Gastroesophageal sphincter (tissue), 4 donors: ENCODE results near the gene TNFSF4. TPM values are rescaled to one million over a fixed set of nuclear protein-coding genes. Genes with fewer than 3 reads are reported as not detected.

Experiments
- ATAC-seq: fragments of 150-250 bp; one replicate; pipeline ENCODE4 v1.9.1; 2016; ENCODE audit warnings: mild to moderate bottlenecking, moderate library complexity
- H3K27ac ChIP-seq, 4 donors: fragments of 200-600 bp; sonication (generic) in 3 of 4; 1 replicate in 3 of 4; 2 replicates in 1 of 4; pipeline ENCODE4 v1.5.1; 2016 to 2019
- H3K27me3 ChIP-seq: fragments of 200-600 bp; sonication (generic); one replicate; pipeline ENCODE4 v1.5.1; 2019
- H3K36me3 ChIP-seq, 2 donors: fragments of 200-600 bp; sonication (generic); one replicate each; pipeline ENCODE4 v1.5.1; 2019; ENCODE audit warnings: control low read depth in 1 of 2
- H3K4me1 ChIP-seq, 3 donors: fragments of 200-600 bp; sonication (generic); 1 replicate in 2 of 3; 2 replicates in 1 of 3; pipeline ENCODE4 v1.5.1; 2016 to 2019; ENCODE audit warnings: control low read depth in 2 of 3
- H3K4me3 ChIP-seq, 2 donors: fragments of 200-600 bp; sonication (generic); one replicate each; pipeline ENCODE4 v1.5.1; 2019; ENCODE audit warnings: mild to moderate bottlenecking in 1 of 2, moderate library complexity in 1 of 2
- H3K9me3 ChIP-seq, 3 donors: fragments of 200-600 bp; sonication (generic); one replicate each; pipeline ENCODE4 v1.5.1; 2017 to 2019; ENCODE audit warnings: control low read depth in 2 of 3
- CTCF ChIP-seq, 4 experiments: fragments of 200-600 bp in 2 of 4; fragments of 450-650 bp in 2 of 4; sonication (generic) in 1 of 4; IDR thresholded peaks; one replicate each; pipeline ENCODE4 v1.5.1; 2017 to 2019; ENCODE audit warnings: antibody characterized with exemption in 4 of 4, mild to moderate bottlenecking in 2 of 4, moderate library complexity in 2 of 4
- EP300 ChIP-seq: sonication (generic); formaldehyde crosslinking; IDR thresholded peaks from one replicate; pipeline ENCODE4 v1.6.1; 2017; ENCODE audit warnings: antibody characterized with exemption, mild to moderate bottlenecking
- POLR2A ChIP-seq, 2 donors: fragments of 450-650 bp; IDR thresholded peaks; one replicate each; pipeline ENCODE4 v1.6.1; 2017; ENCODE audit warnings: antibody characterized with exemption in 2 of 2, mild to moderate bottlenecking in 2 of 2, moderate library complexity in 1 of 2
- POLR2AphosphoS5 ChIP-seq: sonication (generic); formaldehyde crosslinking; IDR thresholded peaks from one replicate; pipeline ENCODE4 v1.6.1; 2017; ENCODE audit warnings: antibody characterized with exemption
- WGBS, 2 donors: methylation state at CpG; one replicate each; pipeline ENCODE4 v1.1.5; 2018; ENCODE audit warnings: low coverage in 1 of 2; 5-methylcytosine and 5-hydroxymethylcytosine counted together
- total RNA-seq, 4 donors: library from RNA; depleted of rRNA; stranded (reverse); fragments of >200 nt; gene quantifications; one replicate each; pipeline ENCODE4 v1.1.0, GENCODE V29; 2016

Gene TNFSF4
- total RNA-seq, 4 donors from 2014 or later, result 2.6 to 24.0 (median 4.4) TPM

DNA sequence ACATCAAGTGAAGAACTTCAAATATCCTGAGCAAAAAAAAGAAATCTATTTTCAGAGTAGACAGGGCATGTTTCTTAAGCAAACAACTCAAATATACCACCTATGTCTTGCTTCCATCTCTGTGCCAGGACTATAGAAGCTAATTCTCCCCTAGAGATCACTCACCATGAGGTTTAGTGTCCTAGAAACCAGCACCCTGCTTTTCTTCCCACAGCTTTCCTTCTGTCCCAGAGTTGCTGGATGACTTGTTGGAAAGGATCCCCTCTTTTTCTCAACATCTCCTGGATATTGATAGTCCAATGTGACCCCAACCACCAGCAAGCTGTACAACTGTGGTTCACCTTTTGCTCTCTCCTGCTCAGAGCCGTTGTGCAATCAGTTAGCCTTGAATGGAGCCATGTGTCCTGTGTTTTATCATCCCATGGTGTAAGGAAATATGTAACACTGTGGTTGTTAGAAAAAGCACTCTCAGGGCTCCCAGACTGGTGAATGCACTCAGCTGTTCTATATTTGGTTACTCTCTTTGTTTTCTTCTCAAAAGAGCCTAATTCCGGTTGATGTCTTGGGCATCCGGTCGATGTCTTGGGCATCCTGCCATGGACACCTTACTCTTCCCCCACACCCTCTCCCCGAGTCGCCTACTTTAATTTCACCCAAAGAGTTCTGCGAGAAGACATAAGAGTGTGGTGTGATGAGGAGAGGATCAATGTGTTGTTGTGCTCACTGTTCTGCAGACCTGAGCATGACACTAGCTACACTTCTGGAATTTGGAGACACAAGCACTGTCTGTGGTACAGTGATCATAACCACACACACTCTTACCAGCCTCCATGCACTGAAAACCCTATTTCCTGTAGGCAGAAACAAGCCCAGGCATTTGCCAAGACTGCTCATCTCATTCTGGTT is 1.7 kb downstream of the TNFSF4 start:
- no peaks in the 10 kb centered on the region for H3K27me3 ChIP-seq
- TF ChIP-seq POLR2AphosphoS5 (peak; percentile 63), CTCF (IDR thresholded peaks at IDR 0.05) (no peak)
- H3K9me3 ChIP-seq, result no peaks in the 10 kb centered on the region
- H3K27ac ChIP-seq, result no peak overlapping the region
- H3K4me1 ChIP-seq, result peaks cover 0 to 48% (median 0%) of the 10 kb centered on the region in 3 donors
- no peaks in the 10 kb centered on the region for H3K36me3 ChIP-seq
- H3K4me3 ChIP-seq, result no peak overlapping the region
- peak; percentile 69 for ATAC-seq
- WGBS, 2 donors, result 26 to 55% methylated on average over 3 to 7 of the region's 7 CpGs

GRCh38 chr1:173204693-173205092 is 2.4 kb downstream of the TNFSF4 start:
- Histone ChIP-seq H3K27me3 (no peaks in the 10 kb centered on the region), H3K9me3 (no peaks in the 10 kb centered on the region), H3K4me3 (no peak overlapping the region), H3K36me3 (no peaks in the 10 kb centered on the region), H3K27ac (no peak overlapping the region), H3K4me1 (peaks cover 0 to 48% (median 0%) of the 10 kb centered on the region in 3 donors)
- no peak for ATAC-seq
- WGBS, 2 donors, result 100% methylated on average over 1 of the region's 1 CpG
- no peak for TF ChIP-seq CTCF (IDR thresholded peaks at IDR 0.05)
- TF ChIP-seq POLR2A (IDR thresholded peaks at IDR 0.05), result no peak
- TF ChIP-seq POLR2AphosphoS5, result no peak

DNA sequence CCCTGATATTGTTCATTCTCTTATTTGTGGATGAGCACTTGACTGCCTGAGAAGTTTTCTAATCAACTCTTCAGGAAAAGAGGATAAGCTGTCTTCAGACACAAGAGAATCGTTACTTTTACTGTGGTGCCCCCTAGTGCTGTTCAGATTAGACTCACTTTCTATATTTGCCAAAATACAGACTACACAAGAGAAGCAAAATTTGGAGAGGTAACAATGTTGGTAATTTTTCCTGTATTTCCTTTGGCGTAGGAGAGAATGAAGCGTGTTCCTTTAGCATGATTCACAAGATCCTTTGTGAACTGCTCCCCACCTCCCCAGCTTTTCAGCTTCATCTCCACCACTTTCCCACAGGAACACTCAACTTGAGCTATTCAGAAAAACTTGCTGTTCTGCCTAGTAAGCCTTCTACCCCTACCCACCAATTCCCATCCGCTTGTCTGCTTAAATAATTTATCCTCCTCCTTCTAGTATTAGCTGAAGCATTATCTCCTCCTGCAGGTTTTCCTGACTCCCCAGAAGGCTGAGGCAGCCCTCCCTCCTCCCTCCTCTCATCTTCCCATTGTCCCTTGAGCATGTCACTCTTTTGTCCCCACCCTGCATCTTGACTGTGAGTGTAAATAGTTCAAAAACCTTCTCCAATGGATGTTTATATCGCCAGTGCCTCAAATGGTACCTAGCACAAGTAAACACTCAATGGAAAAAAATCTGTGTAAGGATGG is 4.5 kb downstream of the TNFSF4 start:
- TF ChIP-seq EP300 (no peak), CTCF (IDR thresholded peaks at IDR 0.05) (peak; percentile 24 to 78 (median 70)), POLR2AphosphoS5 (no peak)
- ATAC-seq, result peak; percentile 68
- Histone ChIP-seq H3K36me3 (no peaks in the 10 kb centered on the region), H3K27me3 (no peaks in the 10 kb centered on the region), H3K27ac (no peak overlapping the region), H3K9me3 (no peaks in the 10 kb centered on the region), H3K4me3 (no peak overlapping the region), H3K4me1 (peaks cover 0 to 38% (median 0%) of the 10 kb centered on the region in 3 donors)
- WGBS, 2 donors, result 19 to 28% methylated on average over 3 to 5 of the region's 5 CpGs

- H3K4me3 ChIP-seq, result no peak overlapping the region
- ATAC-seq, result no peak
- H3K36me3 ChIP-seq, result no peaks in the 10 kb centered on the region
- 67 to 83% methylated on average over 1 of the region's 1 CpG for WGBS, 2 donors
- no peaks in the 10 kb centered on the region for H3K9me3 ChIP-seq
- H3K4me1 ChIP-seq, result peaks cover 0 to 33% (median 0%) of the 10 kb centered on the region in 3 donors
- H3K27me3 ChIP-seq, result no peaks in the 10 kb centered on the region
- no peak overlapping the region for H3K27ac ChIP-seq
- TF ChIP-seq POLR2AphosphoS5 (no peak), POLR2A (IDR thresholded peaks at IDR 0.05) (no peak), EP300 (no peak), CTCF (IDR thresholded peaks at IDR 0.05) (no peak)
These were observed 5.2 kb downstream of the TNFSF4 start for GRCh38 chr1:173201969-173202368.
